Left lung (tissue), 10 donors: ENCODE measurements around the gene ZFP36. TPM values are rescaled to one million over a fixed set of nuclear protein-coding genes. Genes with fewer than 3 reads are reported as not detected.

Experiments
- ATAC-seq: fragments of 200-7000 bp; cut with Tn5 transposase; one replicate; pipeline ENCODE4 v1.9.1; 2020; ENCODE audit warnings: moderate library complexity
- DNase-seq, 4 donors: peaks; one replicate each; pipeline ENCODE4 v3.0.0-alpha.2; 2013 to 2020
- H3K27ac ChIP-seq, 2 donors: fragments of 200-600 bp; sonication (generic) in 1 of 2; one replicate each; pipeline versions ENCODE4 v1.5.0 to v1.8.0; 2020 to 2021
- H3K27me3 ChIP-seq, 2 donors: fragments of 200-600 bp; sonication (generic) in 1 of 2; one replicate each; pipeline versions ENCODE4 v1.5.0 to v1.8.0; 2020 to 2021
- H3K36me3 ChIP-seq, 2 donors: fragments of 200-600 bp; sonication (generic) in 1 of 2; one replicate each; pipeline versions ENCODE4 v1.5.0 to v1.8.0; 2020 to 2021
- H3K4me1 ChIP-seq, 2 donors: fragments of 200-600 bp; one replicate each; pipeline ENCODE4 v1.8.0; 2021
- H3K4me3 ChIP-seq, 2 donors: fragments of 200-600 bp; sonication (generic) in 1 of 2; one replicate each; pipeline versions ENCODE4 v1.5.0 to v1.8.0; 2020 to 2021; ENCODE audit warnings: mild to moderate bottlenecking in 1 of 2
- H3K9me3 ChIP-seq, 2 donors: fragments of 200-600 bp; sonication (generic) in 1 of 2; one replicate each; pipeline versions ENCODE4 v1.5.0 to v1.8.0; 2020 to 2021
- CTCF ChIP-seq, 2 donors: fragments of 200-600 bp; sonication (generic) in 1 of 2; IDR thresholded peaks; one replicate each; pipeline versions ENCODE4 v1.5.0 to v1.8.0; 2021; ENCODE audit warnings: antibody characterized with exemption in 2 of 2
- intact Hi-C, 2 donors: fragments of 100-400 bp; cut with DNase I; formaldehyde crosslinking; loops; one replicate each; pipeline versions ENCODE4 v1.11.2 to v1.14.2; 2022
- polyA plus RNA-seq, 6 donors: library from polyadenylated mRNA; unstranded; fragments of 120-200 nt; gene quantifications; one replicate each; pipeline ENCODE4 v1.2.1, GENCODE V29; 2013; ENCODE audit not compliant: insufficient read length in 6 of 6
- total RNA-seq, 2 donors: library from RNA; stranded (reverse); fragmentation: NEBNext Ultra II Directional; extraction: Animal tissue kit (Norgen Biotek cat#: 25700); gene quantifications; one replicate each; pipeline ENCODE4 v1.2.1, GENCODE V29; 2021
- donor health status: DM: no; HTN: yes; CAD: no.
- donor health status: DM: no; HTN: no; CAD: no.

ZFP36 gene
- total and polyA plus RNA-seq, 8 donors: 25.4 to 295 (median 101) TPM

DNA sequence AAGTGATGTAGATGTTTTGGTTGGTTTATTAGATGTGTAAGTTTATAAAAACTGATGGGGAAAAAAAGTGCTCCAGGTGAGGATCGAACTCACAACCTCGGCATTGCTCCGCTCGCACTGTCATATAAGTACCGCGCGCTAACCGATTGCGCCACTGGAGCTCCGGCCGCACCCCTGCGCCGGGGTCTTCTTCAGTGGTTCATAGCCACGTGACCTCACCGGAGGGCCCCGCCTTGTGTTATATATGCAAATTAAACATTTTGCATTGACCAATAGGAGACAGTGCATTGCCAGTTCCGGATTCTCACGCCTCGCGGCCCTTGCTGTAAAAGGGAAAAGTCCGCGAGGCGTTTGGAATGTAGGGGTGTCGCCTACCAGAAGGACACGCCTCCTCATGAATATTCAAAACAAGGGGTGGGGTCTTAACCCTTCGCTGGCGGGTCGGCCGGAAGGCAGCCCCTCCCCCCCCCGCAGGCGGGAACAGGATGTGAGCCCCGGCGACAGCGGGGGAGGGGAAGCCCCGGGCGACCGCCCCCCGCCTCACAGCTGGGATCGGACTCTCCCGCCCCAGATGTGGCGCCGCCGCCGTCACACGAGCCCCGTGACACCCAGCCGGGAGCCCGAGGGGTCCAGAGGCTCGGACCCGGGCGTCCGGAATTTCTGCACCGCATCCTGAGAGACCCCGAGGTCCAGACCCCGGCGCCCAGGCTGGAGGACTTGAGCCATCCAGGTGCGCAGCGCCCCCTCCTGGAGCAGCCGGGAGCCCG lies 5.6 kb downstream of the ZFP36 start, which contains the start of gene PLEKHG2:
TSS of gene PLEKHG2 (plus strand) at position 570 of the 767 bp plus-strand sequence. CDS start 1,418 bp downstream, outside the sequence.
- H3K9me3 ChIP-seq: no peaks in the 10 kb centered on the region
- TF ChIP-seq CTCF (IDR thresholded peaks at IDR 0.05): peak in 1 of 2 donors; percentile 82
- intact Hi-C loops: no loop called here
- ATAC-seq (peak; percentile 58), DNase-seq (peak; percentile 95 to 100 (median 98))
- H3K27ac ChIP-seq: peak within 1 kb of the TSS; percentile 98 to 100
- peaks cover 9 to 24% of the 10 kb centered on the region in 2 donors for H3K36me3 ChIP-seq
- peak within 1 kb of the TSS; percentile 90 to 100 for H3K4me3 ChIP-seq
- peaks cover 11 to 65% of the 10 kb centered on the region in 2 donors for H3K4me1 ChIP-seq
- peaks cover 0 to 12% of the 10 kb centered on the region in 2 donors for H3K27me3 ChIP-seq

GRCh38 chr19:39412867-39413271 lies 6.2 kb downstream of the ZFP36 start:
- TF ChIP-seq CTCF (IDR thresholded peaks at IDR 0.05): peak; percentile 7 to 84
- no peak for ATAC-seq

DNA sequence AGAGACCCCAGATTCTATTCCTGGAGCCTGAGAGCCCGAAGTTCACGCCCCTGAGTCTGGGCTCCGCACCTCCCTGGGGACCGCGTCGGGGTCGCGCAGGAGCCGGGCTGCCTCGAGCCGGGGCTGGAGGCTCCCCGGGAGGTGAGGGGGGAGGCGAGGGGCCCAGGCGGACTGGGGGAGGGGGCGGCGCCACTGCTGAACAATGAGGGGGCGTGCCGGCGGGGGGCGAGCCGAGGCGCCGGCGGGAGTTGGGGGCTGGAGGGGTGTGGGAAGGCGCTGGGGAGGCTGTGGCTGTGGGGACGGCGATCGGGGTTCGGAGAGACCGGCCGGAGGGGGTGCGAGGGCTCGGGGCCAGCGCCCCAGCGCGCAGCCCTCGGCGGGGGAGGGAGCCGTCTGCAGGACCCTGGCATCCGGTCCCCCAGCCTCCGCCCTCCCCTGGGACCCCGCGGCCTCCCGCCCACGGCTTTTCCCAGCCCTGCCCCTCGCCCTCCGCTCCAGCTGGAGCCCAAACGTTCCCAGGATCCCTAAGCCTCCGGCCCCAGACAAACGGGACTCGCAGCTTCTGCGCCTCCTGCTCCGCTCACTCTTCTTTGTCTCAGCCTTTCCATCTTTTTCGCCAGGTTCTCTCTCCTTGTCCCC lies 6.7 kb downstream of the ZFP36 start:
- Histone ChIP-seq H3K4me3 (peak overlapping the region; percentile 90 to 100), H3K27ac (peak overlapping the region; percentile 98 to 100), H3K4me1 (peaks cover 11 to 65% of the 10 kb centered on the region in 2 donors), H3K9me3 (no peaks in the 10 kb centered on the region), H3K27me3 (peaks cover 0 to 12% of the 10 kb centered on the region in 2 donors), H3K36me3 (peaks cover under 1 to 24% of the 10 kb centered on the region in 2 donors)
- TF ChIP-seq CTCF (IDR thresholded peaks at IDR 0.05): no peak
- peak; percentile 0 for ATAC-seq
- DNase-seq: peak in 3 of 4 donors; percentile 59 to 86 (median 85)
- intact Hi-C loops: no loop called here

More at GRCh38 chr19:39412867-39413271, 6.2 kb downstream of the ZFP36 start:
- no peaks in the 10 kb centered on the region for H3K9me3 ChIP-seq
- H3K4me1 ChIP-seq: peaks cover 11 to 65% of the 10 kb centered on the region in 2 donors
- H3K36me3 ChIP-seq: peaks cover 6 to 24% of the 10 kb centered on the region in 2 donors
- no peak for DNase-seq
- H3K4me3 ChIP-seq: peak overlapping the region; percentile 90 to 100
- H3K27ac ChIP-seq: peak overlapping the region; percentile 98 to 100
- intact Hi-C loops: no loop called here
- H3K27me3 ChIP-seq: peaks cover 0 to 12% of the 10 kb centered on the region in 2 donors

- Histone ChIP-seq H3K4me3 (peak overlapping the region; percentile 90 to 100), H3K36me3 (peaks cover 0 to 24% of the 10 kb centered on the region in 2 donors), H3K27ac (peak overlapping the region; percentile 98 to 100), H3K27me3 (peaks cover 0 to 12% of the 10 kb centered on the region in 2 donors), H3K4me1 (peaks cover 11 to 65% of the 10 kb centered on the region in 2 donors), H3K9me3 (no peaks in the 10 kb centered on the region)
- intact Hi-C loops: no loop called here
- DNase-seq (no peak), ATAC-seq (no peak)
- no peak for TF ChIP-seq CTCF (IDR thresholded peaks at IDR 0.05)
Measured at GRCh38 chr19:39413911-39414608, 7.4 kb downstream of the ZFP36 start.
